SK-N-MC (cell line): ENCODE results near the gene KCNH4.

Experiments used
- EZH2 ChIP-seq: fragments of 200-600 bp; sonication (generic); IDR thresholded peaks from one replicate; pipeline ENCODE4 v1.6.1; 2017; ENCODE audit warnings: antibody characterized with exemption
- FOXP2 ChIP-seq: optimal IDR thresholded peaks from 2 replicates; pipeline ENCODE3; 2011; ENCODE audit warnings: mild to moderate bottlenecking, moderate library complexity; ENCODE audit not compliant: insufficient read depth; ENCODE audit errors: extremely low read length, control extremely low read depth
- POLR2AphosphoS5 ChIP-seq: IDR thresholded peaks from 2 replicates; pipeline ENCODE4 v1.6.1; 2012; ENCODE audit warnings: mild to moderate bottlenecking, low read depth, low read length, borderline replicate concordance

DNA sequence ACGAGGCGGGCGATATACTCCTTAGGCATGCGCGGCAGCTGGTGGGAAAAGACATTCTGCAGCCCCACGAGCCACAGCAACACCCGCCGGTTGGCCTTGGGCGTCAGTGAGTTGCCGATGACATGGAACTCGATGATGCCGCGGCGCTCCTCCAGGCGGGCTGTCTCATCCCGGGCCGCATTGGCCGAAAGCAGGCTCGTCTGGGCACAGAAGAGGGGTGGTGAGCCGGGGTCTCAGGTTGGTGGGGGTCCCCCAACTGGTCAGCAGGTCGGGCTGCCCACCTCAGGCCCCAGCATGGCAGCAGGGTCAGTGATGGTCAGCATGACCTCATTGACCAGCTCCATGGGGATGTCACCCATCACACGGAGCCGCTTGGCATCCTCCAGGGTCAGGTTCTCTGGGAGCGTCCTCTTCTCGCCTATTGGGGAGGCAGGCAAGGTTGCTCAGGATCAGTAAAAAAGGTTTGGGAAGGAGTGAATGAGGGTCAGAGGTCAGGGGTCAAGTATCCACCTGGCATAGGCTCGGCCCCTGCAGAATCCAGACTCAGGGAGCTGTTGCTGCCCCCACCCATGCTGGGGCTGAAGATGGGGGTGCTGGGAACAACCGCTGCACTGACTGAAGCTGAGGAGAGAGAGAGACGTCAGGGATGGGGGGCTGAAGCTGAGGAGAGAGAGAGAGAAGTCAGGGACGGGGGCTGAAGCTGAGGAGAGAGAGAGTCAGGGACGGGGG lies 63.4 kb downstream of the KCNH4 start:
- TF ChIP-seq EZH2, result no peak
- TF ChIP-seq POLR2AphosphoS5, result no peak
- TF ChIP-seq FOXP2, result no peak
